HepG2 (cell line): ENCODE measurements around the gene ARPC1B.

Source experiments
- ATF2 ChIP-seq: sonication (generic); formaldehyde crosslinking; IDR thresholded peaks from 2 replicates; pipeline ENCODE4 v1.4.0; 2020; ENCODE audit warnings: missing genetic modification reagents
- CTCF ChIP-seq: sonication (generic); formaldehyde crosslinking; IDR thresholded peaks from 2 replicates; pipeline ENCODE4 v1.5.0; 2020; ENCODE audit warnings: mild to moderate bottlenecking, missing genetic modification reagents, moderate library complexity
- ETV6 ChIP-seq: sonication (generic); formaldehyde crosslinking; conservative IDR thresholded peaks from 2 replicates; pipeline ENCODE4 v1.4.0; 2020; ENCODE audit warnings: missing genetic modification reagents
- FOXK2 ChIP-seq: fragments of 450-650 bp; IDR thresholded peaks from 2 replicates; pipeline ENCODE4 v1.6.1; 2016
- HBP1 ChIP-seq: IDR thresholded peaks from 2 replicates; pipeline ENCODE4 v1.6.1; 2016; ENCODE audit warnings: low read depth, control low read depth
- HDAC2 ChIP-seq: sonication (generic); formaldehyde crosslinking; IDR thresholded peaks from 2 replicates; pipeline ENCODE4 v1.4.0; 2020; ENCODE audit warnings: missing genetic modification reagents
- MAFK ChIP-seq, 2 experiments: IDR thresholded peaks in 1 of 2; conservative IDR thresholded peaks in 1 of 2; 2 replicates each; pipeline ENCODE4 v1.6.1; 2011; ENCODE audit warnings: improper control_type of control experiment in 2 of 2, low read length in 2 of 2
- PBX3 ChIP-seq: sonication (generic); formaldehyde crosslinking; IDR thresholded peaks from 2 replicates; pipeline ENCODE4 v1.8.1; 2023; ENCODE audit warnings: missing genetic modification reagents, inconsistent platforms, borderline replicate concordance
- POLR2A ChIP-seq, 2 experiments: IDR thresholded peaks; 2 replicates each; pipeline ENCODE4 v1.6.1; 2011; ENCODE audit warnings: low read depth in 2 of 2, low read length in 2 of 2, mild to moderate bottlenecking in 1 of 2, moderate library complexity in 1 of 2; ENCODE audit not compliant: insufficient read depth in 1 of 2
- SMARCC2 ChIP-seq: fragments of 450-650 bp; IDR thresholded peaks from 2 replicates; pipeline ENCODE4 v1.6.1; 2017; ENCODE audit warnings: antibody characterized with exemption, mild to moderate bottlenecking
- TBP ChIP-seq: sonication (generic); formaldehyde crosslinking; IDR thresholded peaks from 2 replicates; pipeline ENCODE4 v1.5.0; 2020; ENCODE audit warnings: missing genetic modification reagents
- YY1 ChIP-seq: IDR thresholded peaks from 2 replicates; pipeline ENCODE4 v1.6.1; 2011; ENCODE audit warnings: low read length, low read depth, moderate library complexity, mild to moderate bottlenecking; ENCODE audit not compliant: insufficient read depth, insufficient replicate concordance

- TF ChIP-seq FOXK2 (no peak), HDAC2 (CRISPR knock-in tag) (no peak), TBP (CRISPR knock-in tag) (no peak), HBP1 (no peak), CTCF (CRISPR knock-in tag) (no peak), POLR2A (IDR thresholded peaks at IDR 0.05; ENCODE audit: insufficient read depth in 1 of 2, low read depth in 2 of 2, low read length in 2 of 2) (no peak; a peak in 1 of 4 replicates), MAFK (conservative IDR thresholded peaks at IDR 0.05 in 1 of 2, IDR thresholded peaks at IDR 0.05 in 1 of 2; ENCODE audit: low read length in 2 of 2) (no peak), YY1 (no peak), SMARCC2 (no peak), ATF2 (no peak), PBX3 (CRISPR knock-in tag) (no peak), ETV6 (no peak)
Observed at GRCh38 chr7:99389772-99390171, 15.2 kb downstream of the ARPC1B start.
